PFSK-1 (cell line): Measurements from ENCODE around the gene JPH4.

Experiments used
- FOXP2 ChIP-seq: optimal IDR thresholded peaks from 2 replicates; pipeline ENCODE3; 2011; ENCODE audit warnings: borderline replicate concordance, control low read depth, inconsistent platforms; ENCODE audit not compliant: insufficient read depth; ENCODE audit errors: extremely low read length, extremely low read depth
- POLR2AphosphoS5 ChIP-seq: IDR thresholded peaks from 2 replicates; pipeline ENCODE4 v1.6.1; 2012; ENCODE audit warnings: low read depth, mild to moderate bottlenecking, control low read depth, low read length, moderate library complexity
- REST ChIP-seq, 2 experiments: IDR thresholded peaks; 2 replicates each; pipeline versions ENCODE4 v1.6.1 to v1.8.0; 2011 to 2012; ENCODE audit warnings: low read depth in 2 of 2, low read length in 2 of 2, control low read depth in 1 of 2, inconsistent platforms in 1 of 2, mild to moderate bottlenecking in 1 of 2, moderate library complexity in 1 of 2; ENCODE audit not compliant: insufficient read depth in 1 of 2
- SIN3A ChIP-seq: IDR thresholded peaks from 2 replicates; pipeline ENCODE4 v1.6.1; 2012; ENCODE audit warnings: mild to moderate bottlenecking, low read length, moderate library complexity, borderline replicate concordance; ENCODE audit not compliant: insufficient read depth
- TAF1 ChIP-seq: IDR thresholded peaks from 2 replicates; pipeline ENCODE4 v1.6.1; 2012; ENCODE audit warnings: low read length, control low read depth, borderline replicate concordance; ENCODE audit not compliant: insufficient read depth

Gene JPH4

DNA sequence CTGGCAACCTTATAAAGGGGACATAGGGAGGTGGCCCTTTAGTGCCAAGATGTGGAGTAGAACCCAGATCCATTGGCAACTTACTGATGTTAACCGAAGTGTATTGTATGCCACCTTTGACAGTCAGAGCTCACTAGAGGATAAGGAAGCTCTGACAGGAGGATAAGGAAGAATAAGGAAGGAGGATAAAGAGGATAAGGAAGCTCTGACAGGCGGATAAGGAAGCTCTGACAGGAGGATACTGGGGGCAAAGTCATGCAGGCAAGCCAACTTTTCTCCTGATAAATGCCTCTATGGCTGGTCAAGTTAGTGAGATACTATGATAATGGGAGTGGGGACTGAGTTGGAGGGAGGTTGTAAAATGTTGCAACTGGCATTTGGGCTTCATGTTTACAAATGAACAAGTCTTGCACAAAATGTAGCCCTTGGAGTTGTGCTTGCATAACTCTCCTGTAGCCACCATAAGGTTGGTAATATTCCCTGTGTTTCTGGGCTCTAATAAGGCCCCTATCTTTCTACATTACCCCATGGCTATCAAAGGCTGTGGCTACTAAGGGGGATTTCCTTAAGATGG, 39.9 kb upstream of the JPH4 start:
- TF ChIP-seq POLR2AphosphoS5, result no peak
- TF ChIP-seq REST (IDR thresholded peaks at IDR 0.05; ENCODE audit: insufficient read depth in 1 of 2, low read depth in 2 of 2, low read length in 2 of 2), result no peak
- no peak for TF ChIP-seq TAF1
- no peak for TF ChIP-seq SIN3A
- no peak for TF ChIP-seq FOXP2

GRCh38 chr14:23617539-23617938, 38.9 kb upstream of the JPH4 start:
- no peak for TF ChIP-seq TAF1
- TF ChIP-seq FOXP2, result no peak
- TF ChIP-seq SIN3A, result no peak
- no peak for TF ChIP-seq POLR2AphosphoS5
- TF ChIP-seq REST (IDR thresholded peaks at IDR 0.05; ENCODE audit: insufficient read depth in 1 of 2, low read depth in 2 of 2, low read length in 2 of 2), result no peak

GRCh38 chr14:23615856-23616255, 37.3 kb upstream of the JPH4 start:
- no peak for TF ChIP-seq POLR2AphosphoS5
- no peak for TF ChIP-seq FOXP2
- no peak for TF ChIP-seq REST (IDR thresholded peaks at IDR 0.05; ENCODE audit: insufficient read depth in 1 of 2, low read depth in 2 of 2, low read length in 2 of 2)
- TF ChIP-seq TAF1, result no peak
- TF ChIP-seq SIN3A, result no peak

GRCh38 chr14:23614395-23614828, 35.8 kb upstream of the JPH4 start:
- no peak for TF ChIP-seq SIN3A
- no peak for TF ChIP-seq FOXP2
- TF ChIP-seq POLR2AphosphoS5, result no peak
- no peak for TF ChIP-seq TAF1
- no peak for TF ChIP-seq REST (IDR thresholded peaks at IDR 0.05; ENCODE audit: insufficient read depth in 1 of 2, low read depth in 2 of 2, low read length in 2 of 2)
